Thyroid gland (tissue), 4 donors: ENCODE results near the gene ATG13.

Source experiments
- POLR2A ChIP-seq, 2 donors: fragments of 450-650 bp; IDR thresholded peaks; one replicate each; pipeline ENCODE4 v1.6.1; 2017; ENCODE audit warnings: antibody characterized with exemption in 2 of 2, mild to moderate bottlenecking in 2 of 2, moderate library complexity in 1 of 2
- TF ChIP-seq, protein P1 (sequence below), 6 experiments: fragments of 200-600 bp in 3 of 6; fragments of 450-650 bp in 3 of 6; sonication (generic) in 3 of 6; IDR thresholded peaks; one replicate each; pipeline ENCODE4 v1.5.1; 2016 to 2019; ENCODE audit warnings: antibody characterized with exemption in 6 of 6, mild to moderate bottlenecking in 2 of 6, inconsistent platforms in 1 of 6, moderate library complexity in 1 of 6

DNA sequence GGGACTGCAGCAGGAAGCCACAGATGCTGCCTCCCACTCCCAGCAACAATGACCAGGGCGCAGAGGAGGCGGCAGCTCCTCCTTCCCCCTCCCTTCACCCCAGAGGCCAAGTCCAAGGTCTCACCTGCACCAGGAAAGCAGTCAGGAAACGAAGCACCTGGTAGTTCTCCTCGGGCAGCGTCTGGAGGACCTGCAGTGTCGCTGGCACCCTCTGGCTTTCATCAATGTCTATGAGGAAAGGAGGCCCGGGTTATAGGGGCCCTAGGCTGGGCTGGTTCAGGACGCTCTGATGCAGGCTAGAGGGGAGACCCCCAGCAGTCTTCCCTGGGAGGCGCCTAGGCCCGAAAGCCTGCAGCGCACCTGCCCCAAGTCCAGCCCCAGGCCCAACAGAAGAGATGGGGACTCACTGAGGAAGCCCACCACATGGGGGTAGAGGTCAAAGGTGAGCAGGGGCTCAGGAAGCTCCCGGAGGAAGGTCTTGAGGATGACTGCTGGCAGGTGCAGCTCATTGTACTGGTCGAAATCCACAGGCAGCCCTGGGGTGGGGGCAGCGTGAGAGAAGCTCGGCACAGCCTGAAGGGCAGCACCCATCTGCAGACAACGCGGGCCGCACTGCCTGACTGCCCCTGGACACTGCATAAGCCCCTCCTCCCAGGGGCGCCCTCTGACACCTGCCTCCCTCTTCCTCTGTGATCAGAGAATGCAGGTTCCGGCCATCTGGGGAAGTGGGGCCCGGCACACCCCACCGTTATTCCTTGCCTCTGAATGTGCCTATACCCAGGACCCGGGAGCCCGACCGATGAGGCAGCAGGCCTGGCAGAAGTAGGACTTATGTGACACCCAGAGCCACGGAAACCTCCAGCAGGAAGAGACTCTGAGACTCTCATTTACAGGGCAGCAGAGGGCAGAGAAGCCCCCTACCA lies 62.1 kb downstream of the ATG13 start:
- TF ChIP-seq, protein P1, sequence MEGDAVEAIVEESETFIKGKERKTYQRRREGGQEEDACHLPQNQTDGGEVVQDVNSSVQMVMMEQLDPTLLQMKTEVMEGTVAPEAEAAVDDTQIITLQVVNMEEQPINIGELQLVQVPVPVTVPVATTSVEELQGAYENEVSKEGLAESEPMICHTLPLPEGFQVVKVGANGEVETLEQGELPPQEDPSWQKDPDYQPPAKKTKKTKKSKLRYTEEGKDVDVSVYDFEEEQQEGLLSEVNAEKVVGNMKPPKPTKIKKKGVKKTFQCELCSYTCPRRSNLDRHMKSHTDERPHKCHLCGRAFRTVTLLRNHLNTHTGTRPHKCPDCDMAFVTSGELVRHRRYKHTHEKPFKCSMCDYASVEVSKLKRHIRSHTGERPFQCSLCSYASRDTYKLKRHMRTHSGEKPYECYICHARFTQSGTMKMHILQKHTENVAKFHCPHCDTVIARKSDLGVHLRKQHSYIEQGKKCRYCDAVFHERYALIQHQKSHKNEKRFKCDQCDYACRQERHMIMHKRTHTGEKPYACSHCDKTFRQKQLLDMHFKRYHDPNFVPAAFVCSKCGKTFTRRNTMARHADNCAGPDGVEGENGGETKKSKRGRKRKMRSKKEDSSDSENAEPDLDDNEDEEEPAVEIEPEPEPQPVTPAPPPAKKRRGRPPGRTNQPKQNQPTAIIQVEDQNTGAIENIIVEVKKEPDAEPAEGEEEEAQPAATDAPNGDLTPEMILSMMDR (IDR thresholded peaks at IDR 0.05): no peak
- TF ChIP-seq POLR2A (IDR thresholded peaks at IDR 0.05): no peak
